GM12878 (cell line): ENCODE measurements around the gene RAD1. TPM values are rescaled to one million over a fixed set of nuclear protein-coding genes. Genes with fewer than 3 reads are reported as not detected.

Experiments used
- ATAC-seq: fragments of 200-7000 bp; cut with Tn5 transposase; 3 replicates; pipeline ENCODE4 v1.9.1; 2020; ENCODE audit warnings: mild to moderate bottlenecking, moderate library complexity
- BruUV-seq: library from RNA; stranded (reverse); fragments of 400-500 nt; replicated peaks from 2 replicates; lab custom pipeline; 2021; lab: Mats Ljungman, UMichigan
- CTCF ChIA-PET: fragments of 300-600 bp; sonication (Branson Sonifier 250); formaldehyde crosslinking; extraction: SDS; loops from one replicate; lab custom pipeline; 2021; ENCODE audit warnings: inconsistent platforms; lab: Yijun Ruan, JAX
- POLR2A ChIA-PET: fragments of 350-600 bp; formaldehyde crosslinking; extraction: SDS; loops from one replicate; lab custom pipeline; 2021; ENCODE audit warnings: inconsistent platforms; lab: Charles Lee
- RAD21 ChIA-PET: fragments of 300-600 bp; sonication (Branson Sonifier 250); formaldehyde crosslinking; loops from one replicate; lab custom pipeline; 2023; ENCODE audit warnings: antibody characterized with exemption; ENCODE audit not compliant: unreplicated experiment; lab: Charles Lee
- SMC1A ChIA-PET: fragments of 300-600 bp; sonication (Branson Sonifier 250); formaldehyde crosslinking; loops from one replicate; lab custom pipeline; 2023; ENCODE audit not compliant: unreplicated experiment, uncharacterized antibody; lab: Charles Lee
- DNase-seq: peaks from one replicate; pipeline ENCODE4 v3.0.0-alpha.2; 2011; ENCODE audit warnings: low read depth, low spot score
- FAIRE-seq: peaks from 3 replicates; lab custom pipeline; 2011; peaks lifted over from hg19 to GRCh38; lab: Jason Lieb, UNC
- H2AFZ ChIP-seq: 2 replicates; pipeline ENCODE4 v1.6.0; 2011; ENCODE audit warnings: low read depth, low read length, control low read depth; ENCODE audit not compliant: control insufficient read depth
- H3K27ac ChIP-seq: 2 replicates; pipeline ENCODE4 v1.5.1; 2011; ENCODE audit warnings: control low read depth; ENCODE audit not compliant: control insufficient read depth, insufficient read depth
- H3K27me3 ChIP-seq, 2 experiments: replicated peaks in 1 of 2; 2 replicates each; pipeline versions ENCODE4 v1.6.0 to v1.6.1; 2011; ENCODE audit warnings: low read length in 1 of 2; ENCODE audit not compliant: control insufficient read depth in 2 of 2, insufficient read depth in 2 of 2
- H3K36me3 ChIP-seq, 2 experiments: 2 replicates each; pipeline ENCODE4 v1.5.1; 2011; ENCODE audit warnings: low read length in 1 of 2; ENCODE audit not compliant: control insufficient read depth in 2 of 2, insufficient read depth in 2 of 2
- H3K4me1 ChIP-seq: 2 replicates; pipeline ENCODE4 v1.6.1; 2011; ENCODE audit warnings: mild to moderate bottlenecking, low read length, moderate library complexity, mixed read lengths; ENCODE audit not compliant: control insufficient read depth, insufficient read depth
- H3K4me2 ChIP-seq: 2 replicates; pipeline ENCODE4 v1.6.0; 2011; ENCODE audit warnings: control low read depth; ENCODE audit not compliant: control insufficient read depth, insufficient read depth
- H3K4me3 ChIP-seq: fragments of 200-600 bp; sonication (generic); 2 replicates; pipeline ENCODE4 v1.5.1; 2016
- H3K79me2 ChIP-seq: 2 replicates; pipeline ENCODE4 v1.6.0; 2011; ENCODE audit warnings: low read length; ENCODE audit not compliant: control insufficient read depth, insufficient read depth
- H3K9ac ChIP-seq: 2 replicates; pipeline ENCODE4 v1.8.0; 2011; ENCODE audit warnings: low read length, control low read depth, mixed read lengths; ENCODE audit not compliant: control insufficient read depth, insufficient read depth
- H3K9me3 ChIP-seq: replicated peaks from 3 replicates; pipeline ENCODE4 v1.5.1; 2011; ENCODE audit warnings: mild to moderate bottlenecking, low read length; ENCODE audit not compliant: control insufficient read depth, insufficient read depth
- H4K20me1 ChIP-seq: 2 replicates; pipeline ENCODE4 v1.6.0; 2011; ENCODE audit not compliant: control insufficient read depth, insufficient read depth
- CBFB ChIP-seq: IDR thresholded peaks from 2 replicates; pipeline ENCODE4 v1.6.1; 2016; ENCODE audit warnings: antibody characterized with exemption, low read depth
- CEBPB ChIP-seq, 2 experiments: fragments of 150-350 bp in 1 of 2; IDR thresholded peaks; 2 replicates each; pipeline ENCODE4 v1.6.1; 2012 to 2014; ENCODE audit warnings: low read depth in 2 of 2, low read length in 2 of 2, borderline replicate concordance in 1 of 2, inconsistent platforms in 1 of 2
- E4F1 ChIP-seq: fragments of 450-650 bp; IDR thresholded peaks from 2 replicates; pipeline ENCODE4 v1.6.1; 2018; ENCODE audit warnings: borderline replicate concordance, mild to moderate bottlenecking; ENCODE audit not compliant: partially characterized antibody
- IKZF1 ChIP-seq: fragments of 450-650 bp; conservative IDR thresholded peaks from 2 replicates; pipeline ENCODE4 v1.6.1; 2017; ENCODE audit warnings: antibody characterized with exemption, mild to moderate bottlenecking
- IRF3 ChIP-seq: fragments of 450-650 bp; IDR thresholded peaks from 2 replicates; pipeline ENCODE4 v1.6.1; 2014; ENCODE audit warnings: mild to moderate bottlenecking
- IRF4 ChIP-seq: IDR thresholded peaks from 2 replicates; pipeline ENCODE4 v1.6.1; 2011; ENCODE audit warnings: low read depth, low read length
- MYB ChIP-seq: fragments of 150-350 bp; IDR thresholded peaks from 2 replicates; pipeline ENCODE4 v1.6.1; 2014; ENCODE audit warnings: mild to moderate bottlenecking, low read depth, low read length, borderline replicate concordance
- MYC ChIP-seq: IDR thresholded peaks from 2 replicates; pipeline ENCODE4 v1.6.1; 2011; ENCODE audit warnings: mild to moderate bottlenecking, low read length, moderate library complexity, inconsistent platforms; ENCODE audit not compliant: insufficient read depth, insufficient replicate concordance, insufficient read length, severe bottlenecking
- POLR2AphosphoS2 ChIP-seq: IDR thresholded peaks from 2 replicates; pipeline ENCODE4 v1.6.1; 2011; ENCODE audit warnings: low read depth, mild to moderate bottlenecking, low read length, improper control_type of control experiment, moderate library complexity
- RAD21 ChIP-seq: IDR thresholded peaks from 2 replicates; pipeline ENCODE4 v1.6.1; 2011; ENCODE audit warnings: mild to moderate bottlenecking, low read depth, low read length, moderate library complexity; ENCODE audit not compliant: insufficient read depth
- RBBP5 ChIP-seq: fragments of 200-600 bp; sonication (generic); conservative IDR thresholded peaks from 2 replicates; pipeline ENCODE4 v1.6.1; 2016
- REST ChIP-seq: IDR thresholded peaks from 2 replicates; pipeline ENCODE4 v1.6.1; 2012; ENCODE audit warnings: mild to moderate bottlenecking, low read depth, low read length
- SIN3A ChIP-seq: IDR thresholded peaks from 2 replicates; pipeline ENCODE4 v1.6.1; 2012; ENCODE audit warnings: low read depth, low read length, improper control_type of control experiment
- SMAD5 ChIP-seq: IDR thresholded peaks from 2 replicates; pipeline ENCODE4 v1.6.1; 2016; ENCODE audit warnings: antibody characterized with exemption, low read depth
- SMARCA5 ChIP-seq: fragments of 450-650 bp; IDR thresholded peaks from 2 replicates; pipeline ENCODE4 v1.6.1; 2017; ENCODE audit warnings: mild to moderate bottlenecking
- SRF ChIP-seq, 2 experiments: IDR thresholded peaks; 2 replicates each; pipeline ENCODE4 v1.6.1; 2011; ENCODE audit warnings: low read depth in 2 of 2, low read length in 2 of 2, mild to moderate bottlenecking in 1 of 2, moderate library complexity in 1 of 2
- YY1 ChIP-seq: IDR thresholded peaks from 2 replicates; pipeline ENCODE4 v1.6.1; 2011; ENCODE audit warnings: low read depth, mild to moderate bottlenecking, low read length
- WGBS: methylation state at CpG from one replicate; pipeline ENCODE4 v1.1.6; 2016; ENCODE audit warnings: low lambda C conversion rate; ENCODE audit not compliant: insufficient replicate concordance, insufficient coverage; ENCODE audit errors: missing lambda C conversion rate; 5-methylcytosine and 5-hydroxymethylcytosine counted together
- in situ Hi-C: fragments of 300-500 bp; cut with MboI; formaldehyde crosslinking; loops from 9 replicates; pipeline ENCODE4 v1.14.3; 2018; ENCODE audit warnings: mixed read lengths
- intact Hi-C: fragments of 100-400 bp; cut with micrococcal nuclease; formaldehyde crosslinking; loops from one replicate; pipeline ENCODE4 v1.14.2; 2022; ENCODE audit not compliant: unreplicated experiment
- polyA plus RNA-seq, 11 experiments: library from polyadenylated mRNA; depleted of rRNA in 4 of 11; unstranded in 6 of 11; stranded (reverse) in 5 of 11; fragments of >200 nt; fragmentation: Nextera tagmentation in 4 of 11; fragmentation: Illumina TruSeq in 1 of 11; extraction: Ambion mirVana in 4 of 11; extraction: Trizol in 1 of 11; gene quantifications; 1 replicate in 1 of 11; 2 replicates in 10 of 11; pipeline versions ENCODE4 v1.2.1 to v1.2.3, GENCODE V29; 2011 to 2016; ENCODE audit warnings: inconsistent platforms in 2 of 11, missing spikeins in 2 of 11, low read depth in 1 of 11
- total RNA-seq, 4 experiments: library from RNA; depleted of rRNA in 3 of 4; stranded (reverse); fragments of >200 nt in 3 of 4; fragmentation: Illumina TruSeq in 1 of 4; extraction: Trizol in 1 of 4; gene quantifications; 2 replicates each; pipeline versions ENCODE4 v1.2.1 to v1.2.3, GENCODE V29; 2013 to 2021

Gene RAD1
- total and polyA plus RNA-seq, 10 of the 15 experiments (the other 5 are each of a cell fraction or from before 2014, with no cell fraction given): 21.1 to 58.4 (median 37.2) TPM

- CTCF ChIA-PET: interaction anchor here (0.5 to 5.7 kb wide), 12 partner anchors 9 to 420 kb away, joined by 3 to 44 read pairs (median 4); no protein-coding TSS in a partner anchor
- RAD21 ChIA-PET: interaction anchor here (1.2 to 1.9 kb wide), 3 partner anchors 373 to 703 kb away, joined by 3 to 8 read pairs (median 6); no protein-coding TSS in a partner anchor
- in situ Hi-C loops: no loop called here
- Histone ChIP-seq H3K36me3 (no peaks in the 10 kb centered on the region), H3K4me1 (no peaks in the 10 kb centered on the region), H4K20me1 (no peaks in the 10 kb centered on the region), H3K27me3 (no peaks in the 10 kb centered on the region), H3K4me2 (no peak overlapping the region), H3K9ac (no peak overlapping the region), H3K4me3 (no peak overlapping the region), H3K9me3 (no peaks in the 10 kb centered on the region), H2AFZ (no peak overlapping the region), H3K27ac (no peak overlapping the region), H3K79me2 (no peaks in the 10 kb centered on the region)
- ATAC-seq (no peak), FAIRE-seq (no peak), DNase-seq (no peak)
- no TSS peak for BruUV-seq
- POLR2A ChIA-PET: no interaction called here
- intact Hi-C loops: no loop called here
- 89% methylated on average over 2 of the region's 2 CpGs for WGBS
- SMC1A ChIA-PET: interaction anchor here (1.0 to 1.7 kb wide), 3 partner anchors 21 to 420 kb away, joined by 3 to 7 read pairs (median 3); no protein-coding TSS in a partner anchor
- TF ChIP-seq CEBPB (IDR thresholded peaks at IDR 0.05; ENCODE audit: borderline replicate concordance in 1 of 2, low read depth in 2 of 2, low read length in 2 of 2) (no peak), MYB (no peak), SRF (IDR thresholded peaks at IDR 0.05; ENCODE audit: low read depth in 2 of 2, low read length in 2 of 2) (no peak), REST (no peak), IKZF1 (no peak), RBBP5 (no peak), SMARCA5 (no peak), IRF3 (no peak), YY1 (no peak), IRF4 (no peak), E4F1 (no peak), RAD21 (no peak), CBFB (no peak), SMAD5 (no peak), MYC (no peak), SIN3A (no peak), POLR2AphosphoS2 (no peak)
Measured at GRCh38 chr5:34895641-34896419, 19.5 kb downstream of the RAD1 start.
